H9 (cell line): Measurements from ENCODE around the gene TFPI. TPM values are rescaled to one million over a fixed set of nuclear protein-coding genes. Genes with fewer than 3 reads are reported as not detected.

Source experiments
- DNase-seq: peaks from one replicate; pipeline ENCODE4 v3.0.0-alpha.2; 2017
- H2AFZ ChIP-seq: one replicate; pipeline ENCODE4 v1.6.1; 2013; ENCODE audit warnings: mild to moderate bottlenecking, low read length, control low read depth, moderate library complexity
- H2AK5ac ChIP-seq: 2 replicates; pipeline ENCODE4 v1.6.1; 2013; ENCODE audit warnings: low read length, control low read depth, mixed read lengths; ENCODE audit not compliant: insufficient read length
- H2BK120ac ChIP-seq: one replicate; pipeline ENCODE4 v1.6.1; 2013; ENCODE audit warnings: low read depth, mild to moderate bottlenecking, low read length, control low read depth, inconsistent platforms; ENCODE audit not compliant: poor library complexity, severe bottlenecking
- H2BK12ac ChIP-seq: 2 replicates; pipeline ENCODE4 v1.6.1; 2013; ENCODE audit warnings: low read length, control low read depth, mixed read lengths, low read depth; ENCODE audit not compliant: insufficient read length
- H2BK15ac ChIP-seq: 2 replicates; pipeline ENCODE4 v1.6.1; 2013; ENCODE audit warnings: low read depth, low read length, control low read depth
- H2BK20ac ChIP-seq: one replicate; pipeline ENCODE4 v1.6.1; 2013; ENCODE audit warnings: low read depth, mild to moderate bottlenecking, low read length, control low read depth, inconsistent platforms; ENCODE audit not compliant: poor library complexity, severe bottlenecking
- H2BK5ac ChIP-seq: 2 replicates; pipeline ENCODE4 v1.6.1; 2013; ENCODE audit warnings: low read length, control low read depth, mixed read lengths; ENCODE audit not compliant: insufficient read length
- H3K14ac ChIP-seq: 2 replicates; pipeline ENCODE4 v1.6.1; 2013; ENCODE audit warnings: low read length, control low read depth; ENCODE audit not compliant: insufficient read depth
- H3K18ac ChIP-seq: 2 replicates; pipeline ENCODE4 v1.6.1; 2013; ENCODE audit warnings: low read depth, mild to moderate bottlenecking, mixed read lengths, low read length, control low read depth; ENCODE audit not compliant: insufficient read length
- H3K23ac ChIP-seq: 2 replicates; pipeline ENCODE4 v1.6.1; 2013; ENCODE audit warnings: low read length, control low read depth, mixed read lengths, low read depth; ENCODE audit not compliant: insufficient read length
- H3K23me2 ChIP-seq: 2 replicates; pipeline ENCODE4 v1.6.1; 2013; ENCODE audit warnings: low read depth, mild to moderate bottlenecking, mixed read lengths, low read length, control low read depth; ENCODE audit not compliant: insufficient read length, poor library complexity, severe bottlenecking
- H3K27ac ChIP-seq: 2 replicates; pipeline ENCODE4 v1.5.1; 2013; ENCODE audit warnings: low read length, control low read depth, mixed read lengths, low read depth; ENCODE audit not compliant: insufficient read length
- H3K27me3 ChIP-seq: 2 replicates; pipeline ENCODE4 v1.6.1; 2013; ENCODE audit warnings: low read length, control low read depth, inconsistent platforms; ENCODE audit not compliant: insufficient read depth
- H3K4ac ChIP-seq: 2 replicates; pipeline ENCODE4 v1.6.1; 2013; ENCODE audit warnings: low read depth, mild to moderate bottlenecking, control low read depth, inconsistent platforms, low read length, moderate library complexity
- H3K4me1 ChIP-seq: 2 replicates; pipeline ENCODE4 v1.6.1; 2013; ENCODE audit warnings: low read length, control low read depth, inconsistent platforms; ENCODE audit not compliant: insufficient read depth
- H3K4me2 ChIP-seq: 2 replicates; pipeline ENCODE4 v1.6.1; 2013; ENCODE audit warnings: low read length, control low read depth, mixed read lengths; ENCODE audit not compliant: insufficient read length, insufficient read depth
- H3K56ac ChIP-seq: 2 replicates; pipeline ENCODE4 v1.6.1; 2013; ENCODE audit warnings: low read depth, mild to moderate bottlenecking, mixed read lengths, low read length, control low read depth; ENCODE audit not compliant: insufficient read length
- H3K79me1 ChIP-seq: 2 replicates; pipeline ENCODE4 v1.6.1; 2013; ENCODE audit warnings: low read depth, mild to moderate bottlenecking, moderate library complexity, low read length, control low read depth, inconsistent platforms; ENCODE audit not compliant: insufficient read depth, poor library complexity, severe bottlenecking
- H3K79me2 ChIP-seq: 2 replicates; pipeline ENCODE4 v1.6.1; 2013; ENCODE audit warnings: low read length, control low read depth, inconsistent platforms; ENCODE audit not compliant: insufficient read depth
- H3K9ac ChIP-seq: 2 replicates; pipeline ENCODE4 v1.6.1; 2013; ENCODE audit warnings: low read length, control low read depth, mixed read lengths; ENCODE audit not compliant: insufficient read length; ENCODE audit errors: extremely low read depth
- H3K9me3 ChIP-seq: one replicate; pipeline ENCODE4 v1.6.1; 2013; ENCODE audit warnings: low read depth, low read length, inconsistent platforms; ENCODE audit not compliant: control insufficient read depth
- H3T11ph ChIP-seq: one replicate; pipeline ENCODE4 v1.6.1; 2013; ENCODE audit warnings: mild to moderate bottlenecking, low read length, control low read depth, inconsistent platforms
- H4K20me1 ChIP-seq: one replicate; pipeline ENCODE4 v1.6.1; 2013; ENCODE audit not compliant: control insufficient read depth, insufficient read length, insufficient read depth
- H4K5ac ChIP-seq: 2 replicates; pipeline ENCODE4 v1.6.1; 2013; ENCODE audit warnings: low read depth, mild to moderate bottlenecking, mixed read lengths, low read length, control low read depth; ENCODE audit not compliant: insufficient read length
- H4K8ac ChIP-seq: replicated peaks from 2 replicates; pipeline ENCODE4 v1.6.1; 2013; ENCODE audit warnings: low read length, control low read depth, mixed read lengths, low read depth; ENCODE audit not compliant: insufficient read length
- H4K91ac ChIP-seq: 2 replicates; pipeline ENCODE4 v1.6.1; 2013; ENCODE audit warnings: low read depth, mild to moderate bottlenecking, moderate library complexity, mixed read lengths, low read length, control low read depth; ENCODE audit not compliant: insufficient read length
- H3K27ac Mint-ChIP-seq, 3 experiments: 2 replicates in 2 of 3; 3 replicates in 1 of 3; pipeline ENCODE4 v1.8.0; 2020 to 2021; ENCODE audit warnings: mixed read lengths in 3 of 3, mild to moderate bottlenecking in 1 of 3, moderate library complexity in 1 of 3
- H3K27me3 Mint-ChIP-seq: 2 replicates; pipeline ENCODE4 v1.8.0; 2021; ENCODE audit warnings: low read depth, mild to moderate bottlenecking, moderate library complexity, mixed read lengths
- H3K36me3 Mint-ChIP-seq, 3 experiments: 2 replicates in 2 of 3; 3 replicates in 1 of 3; pipeline ENCODE4 v1.8.0; 2020 to 2021; ENCODE audit warnings: low read depth in 3 of 3, mixed read lengths in 3 of 3; ENCODE audit not compliant: insufficient read depth in 1 of 3
- H3K4me1 Mint-ChIP-seq, 2 experiments: 2 replicates each; pipeline ENCODE4 v1.8.0; 2020; ENCODE audit warnings: mixed read lengths in 2 of 2
- H3K4me3 Mint-ChIP-seq, 2 experiments: 2 replicates in 1 of 2; 3 replicates in 1 of 2; pipeline ENCODE4 v1.8.0; 2020 to 2021; ENCODE audit warnings: mild to moderate bottlenecking in 2 of 2, mixed read lengths in 2 of 2, moderate library complexity in 1 of 2
- H3K9me3 Mint-ChIP-seq, 2 experiments: 2 replicates in 1 of 2; 3 replicates in 1 of 2; pipeline ENCODE4 v1.8.0; 2020; ENCODE audit warnings: mild to moderate bottlenecking in 2 of 2, mixed read lengths in 2 of 2, moderate library complexity in 1 of 2
- WGBS: extraction: QIAGEN DNeasy Blood & Tissue Kit; methylation state at CpG from one replicate; pipeline ENCODE4 v1.1.7; 2013; ENCODE audit warnings: missing lambda C conversion rate, low lambda C conversion rate, mixed read lengths; ENCODE audit not compliant: insufficient read length; ENCODE audit errors: extremely low coverage; 5-methylcytosine and 5-hydroxymethylcytosine counted together
- total RNA-seq: library from RNA; stranded (reverse); gene quantifications from 2 replicates; pipeline ENCODE4 v1.2.1, GENCODE V29; 2021
- TF ChIP-seq, protein P1 (sequence below): fragments of 200-600 bp; sonication (generic); conservative IDR thresholded peaks from 3 replicates; pipeline ENCODE4 v1.8.0; 2021; ENCODE audit warnings: antibody characterized with exemption, mild to moderate bottlenecking

Gene TFPI
- total RNA-seq, 1 experiment from 2014 or later: 5.8 TPM

DNA sequence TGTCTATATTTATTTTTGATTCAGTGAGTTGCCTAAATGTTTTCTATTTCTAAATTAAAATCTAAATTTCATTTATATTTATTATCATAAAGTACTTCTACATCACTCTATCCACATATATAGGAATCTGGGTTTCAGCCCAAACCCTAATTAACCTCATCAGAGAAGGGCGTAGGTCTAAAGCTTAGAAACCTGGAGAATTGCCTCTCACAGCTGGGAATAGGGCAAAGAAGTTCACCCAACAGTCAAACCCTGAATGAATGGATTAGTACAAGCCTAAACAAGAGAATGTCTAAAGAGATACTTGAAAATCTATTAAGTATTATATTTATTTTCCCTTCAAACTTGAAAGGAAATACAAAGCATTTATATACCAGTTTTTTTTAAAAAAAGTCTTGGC, 26.2 kb downstream of the TFPI start:
- Histone ChIP-seq H3K79me2 (no peaks in the 10 kb centered on the region), H3T11ph (no peak overlapping the region), H2BK12ac (no peak overlapping the region), H3K18ac (no peak overlapping the region), H3K23me2 (no peaks in the 10 kb centered on the region), H4K91ac (no peak overlapping the region), H4K5ac (no peak overlapping the region), H2BK20ac (no peak overlapping the region), H3K4ac (no peak overlapping the region), H3K14ac (no peak overlapping the region), H3K23ac (no peak overlapping the region), H3K27ac (no peak overlapping the region), H2BK15ac (no peak overlapping the region), H3K4me2 (no peak overlapping the region), H2AFZ (no peak overlapping the region), H3K56ac (no peak overlapping the region), H3K9me3 (no peaks in the 10 kb centered on the region), H3K9ac (no peak overlapping the region), H2AK5ac (no peak overlapping the region), H4K8ac (no peak overlapping the region), H4K20me1 (no peaks in the 10 kb centered on the region), H3K79me1 (no peaks in the 10 kb centered on the region), H2BK5ac (no peak overlapping the region), H3K27me3 (no peaks in the 10 kb centered on the region), H3K4me1 (no peaks in the 10 kb centered on the region; the same call in 1 of the 2 replicates), H2BK120ac (no peak overlapping the region)
- Mint-ChIP-seq H3K36me3 (peaks cover 0 to 2% (median 1%) of the 10 kb centered on the region in 3 experiments; a peak in 1 of 7 replicates), H3K27ac (peak overlapping the region in 1 of 3 experiments; percentile 74; a peak in 1 of 7 replicates), H3K4me3 (no peak overlapping the region), H3K27me3 (no peaks in the 10 kb centered on the region), H3K9me3 (0 out of 5 replicates have a peak, but pooled peaks cover 0 to 2% of the 10 kb centered on the region in 2 experiments), H3K4me1 (peaks cover 17 to 23% of the 10 kb centered on the region in 2 experiments)
- WGBS: no CpG with 5 or more reads among the region's 1 CpG
- TF ChIP-seq, protein P1, sequence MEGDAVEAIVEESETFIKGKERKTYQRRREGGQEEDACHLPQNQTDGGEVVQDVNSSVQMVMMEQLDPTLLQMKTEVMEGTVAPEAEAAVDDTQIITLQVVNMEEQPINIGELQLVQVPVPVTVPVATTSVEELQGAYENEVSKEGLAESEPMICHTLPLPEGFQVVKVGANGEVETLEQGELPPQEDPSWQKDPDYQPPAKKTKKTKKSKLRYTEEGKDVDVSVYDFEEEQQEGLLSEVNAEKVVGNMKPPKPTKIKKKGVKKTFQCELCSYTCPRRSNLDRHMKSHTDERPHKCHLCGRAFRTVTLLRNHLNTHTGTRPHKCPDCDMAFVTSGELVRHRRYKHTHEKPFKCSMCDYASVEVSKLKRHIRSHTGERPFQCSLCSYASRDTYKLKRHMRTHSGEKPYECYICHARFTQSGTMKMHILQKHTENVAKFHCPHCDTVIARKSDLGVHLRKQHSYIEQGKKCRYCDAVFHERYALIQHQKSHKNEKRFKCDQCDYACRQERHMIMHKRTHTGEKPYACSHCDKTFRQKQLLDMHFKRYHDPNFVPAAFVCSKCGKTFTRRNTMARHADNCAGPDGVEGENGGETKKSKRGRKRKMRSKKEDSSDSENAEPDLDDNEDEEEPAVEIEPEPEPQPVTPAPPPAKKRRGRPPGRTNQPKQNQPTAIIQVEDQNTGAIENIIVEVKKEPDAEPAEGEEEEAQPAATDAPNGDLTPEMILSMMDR: no peak
- DNase-seq: no peak
